Endothelial cell (in vitro differentiated cells): ENCODE data around the gene ZNF423. TPM values are rescaled to one million over a fixed set of nuclear protein-coding genes. Genes with fewer than 3 reads are reported as not detected.
A peak's percentile ranks its signal among the peaks of the same experiment; 100 is the strongest.

ENCODE experiments used
- DNase-seq: peaks from one replicate; pipeline ENCODE4 v3.0.0; 2021; ENCODE audit warnings: low spot score
- H3K27ac Mint-ChIP-seq: one replicate; pipeline ENCODE4 v1.8.0; 2021; ENCODE audit warnings: mixed read lengths, inconsistent platforms; ENCODE audit not compliant: unreplicated experiment
- H3K27me3 Mint-ChIP-seq: one replicate; pipeline ENCODE4 v1.8.0; 2021; ENCODE audit warnings: mild to moderate bottlenecking, moderate library complexity, mixed read lengths, inconsistent platforms; ENCODE audit not compliant: unreplicated experiment
- H3K36me3 Mint-ChIP-seq: one replicate; pipeline ENCODE4 v1.8.0; 2021; ENCODE audit warnings: mild to moderate bottlenecking, low read depth, mixed read lengths, inconsistent platforms; ENCODE audit not compliant: unreplicated experiment
- H3K4me1 Mint-ChIP-seq: one replicate; pipeline ENCODE4 v1.8.0; 2021; ENCODE audit warnings: mild to moderate bottlenecking, mixed read lengths, inconsistent platforms; ENCODE audit not compliant: unreplicated experiment
- H3K4me3 Mint-ChIP-seq: one replicate; pipeline ENCODE4 v1.8.0; 2021; ENCODE audit warnings: mild to moderate bottlenecking, mixed read lengths, inconsistent platforms; ENCODE audit not compliant: unreplicated experiment
- H3K9me3 Mint-ChIP-seq: one replicate; pipeline ENCODE4 v1.8.0; 2021; ENCODE audit warnings: mixed read lengths, inconsistent platforms; ENCODE audit not compliant: unreplicated experiment
- CTCF ChIP-seq: fragments of 200-600 bp; sonication (generic); IDR thresholded peaks from one replicate; pipeline ENCODE4 v1.5.0; 2021; ENCODE audit warnings: antibody characterized with exemption; ENCODE audit not compliant: unreplicated experiment
- total RNA-seq: library from RNA; stranded (reverse); fragmentation: NEBNext Ultra II Directional; extraction: Animal tissue kit (Norgen Biotek cat#: 25700); gene quantifications from one replicate; pipeline ENCODE4 v1.2.1, GENCODE V29; 2021; ENCODE audit not compliant: unreplicated experiment

The ZNF423 gene
- total RNA-seq, 1 donor from 2014 or later = 44.8 TPM

- Mint-ChIP-seq H3K9me3 (no peaks in the 10 kb centered on the region), H3K4me3 (no peak overlapping the region), H3K4me1 (peaks cover 26% of the 10 kb centered on the region), H3K36me3 (peaks cover 6% of the 10 kb centered on the region), H3K27ac (no peak overlapping the region), H3K27me3 (peaks cover 10% of the 10 kb centered on the region)
- DNase-seq = no peak
- TF ChIP-seq CTCF = no peak
These were observed 95.1 kb downstream of the ZNF423 start for GRCh38 chr16:49760815-49761214.

- Mint-ChIP-seq H3K27me3 (peaks cover 16% of the 10 kb centered on the region), H3K4me3 (no peak overlapping the region), H3K36me3 (peaks cover 6% of the 10 kb centered on the region), H3K27ac (no peak overlapping the region), H3K4me1 (peaks cover 38% of the 10 kb centered on the region), H3K9me3 (no peaks in the 10 kb centered on the region)
- TF ChIP-seq CTCF = no peak
- DNase-seq = no peak
These were observed 98.3 kb downstream of the ZNF423 start for GRCh38 chr16:49757559-49758069.

GRCh38 chr16:49756775-49757558 is 98.9 kb downstream of the ZNF423 start:
- no peak for DNase-seq
- TF ChIP-seq CTCF = no peak
- H3K27ac Mint-ChIP-seq = no peak overlapping the region
- H3K27me3 Mint-ChIP-seq = peaks cover 14% of the 10 kb centered on the region
- no peak overlapping the region for H3K4me3 Mint-ChIP-seq
- H3K9me3 Mint-ChIP-seq = no peaks in the 10 kb centered on the region
- H3K4me1 Mint-ChIP-seq = peaks cover 41% of the 10 kb centered on the region
- H3K36me3 Mint-ChIP-seq = peaks cover 6% of the 10 kb centered on the region

- peak overlapping the region; percentile 89 for H3K27ac Mint-ChIP-seq
- peaks cover 41% of the 10 kb centered on the region for H3K4me1 Mint-ChIP-seq
- no peak for TF ChIP-seq CTCF
- H3K27me3 Mint-ChIP-seq = peaks cover 14% of the 10 kb centered on the region
- DNase-seq = no peak
- no peaks in the 10 kb centered on the region for H3K9me3 Mint-ChIP-seq
- no peak overlapping the region for H3K4me3 Mint-ChIP-seq
- peaks cover 6% of the 10 kb centered on the region for H3K36me3 Mint-ChIP-seq
These were observed 100.0 kb downstream of the ZNF423 start for GRCh38 chr16:49755716-49756505.

GRCh38 chr16:49755313-49755620 is 100.6 kb downstream of the ZNF423 start:
- no peaks in the 10 kb centered on the region for H3K9me3 Mint-ChIP-seq
- peaks cover 45% of the 10 kb centered on the region for H3K4me1 Mint-ChIP-seq
- DNase-seq = peak; percentile 54
- H3K4me3 Mint-ChIP-seq = peak overlapping the region; percentile 39
- H3K36me3 Mint-ChIP-seq = peaks cover 4% of the 10 kb centered on the region
- peak; percentile 23 for TF ChIP-seq CTCF
- peaks cover 16% of the 10 kb centered on the region for H3K27me3 Mint-ChIP-seq
- peak overlapping the region; percentile 89 for H3K27ac Mint-ChIP-seq
